Measurements from ENCODE around the gene SLAIN2. TPM values are rescaled to one million over a fixed set of nuclear protein-coding genes. Genes with fewer than 3 reads are reported as not detected.
A peak's percentile ranks its signal among the peaks of the same experiment; 100 is the strongest.
"Not testable (repeated sequence)": the region's sequence is repeated elsewhere in the genome, so short reads cannot be mapped to it uniquely, and the experiment has no call there.

SLAIN2 gene
- total and polyA plus RNA-seq, 7 donors, result 25.6 to 167 (median 95.9) TPM

DNA sequence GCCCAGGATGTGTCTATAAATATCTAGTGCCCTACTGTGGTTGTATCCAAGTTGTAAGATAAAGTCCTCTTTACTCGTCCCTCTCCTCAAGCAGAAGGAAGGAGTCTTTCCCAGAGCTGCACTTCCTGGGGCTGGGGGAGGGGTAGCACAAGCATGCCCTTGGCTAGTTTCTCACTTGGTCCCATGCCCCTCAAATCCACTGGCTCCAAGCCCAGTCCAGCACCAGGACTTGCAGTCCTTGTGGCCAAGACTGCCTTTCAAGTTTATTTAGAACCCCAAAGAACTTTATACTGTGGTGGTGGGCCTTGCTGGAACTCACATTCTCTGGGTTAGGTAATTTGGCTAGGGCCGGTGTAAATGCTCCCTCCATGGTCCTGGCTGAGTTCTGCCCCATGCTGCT, 98.7 kb downstream of the SLAIN2 start:
- no peak for DNase-seq
- Histone ChIP-seq H3K27ac (no peak overlapping the region), H3K4me3 (no peak overlapping the region), H3K4me1 (no peaks in the 10 kb centered on the region), H3K27me3 (no peaks in the 10 kb centered on the region), H3K9me3 (no peaks in the 10 kb centered on the region), H3K36me3 (no peaks in the 10 kb centered on the region)
- whole genome bisulfite sequencing, 2 donors, result 81 to 86% methylated on average over 2 of the region's 2 CpGs
- intact Hi-C loops (cut with DNase I), result no loop called here
- TF ChIP-seq, protein P1, sequence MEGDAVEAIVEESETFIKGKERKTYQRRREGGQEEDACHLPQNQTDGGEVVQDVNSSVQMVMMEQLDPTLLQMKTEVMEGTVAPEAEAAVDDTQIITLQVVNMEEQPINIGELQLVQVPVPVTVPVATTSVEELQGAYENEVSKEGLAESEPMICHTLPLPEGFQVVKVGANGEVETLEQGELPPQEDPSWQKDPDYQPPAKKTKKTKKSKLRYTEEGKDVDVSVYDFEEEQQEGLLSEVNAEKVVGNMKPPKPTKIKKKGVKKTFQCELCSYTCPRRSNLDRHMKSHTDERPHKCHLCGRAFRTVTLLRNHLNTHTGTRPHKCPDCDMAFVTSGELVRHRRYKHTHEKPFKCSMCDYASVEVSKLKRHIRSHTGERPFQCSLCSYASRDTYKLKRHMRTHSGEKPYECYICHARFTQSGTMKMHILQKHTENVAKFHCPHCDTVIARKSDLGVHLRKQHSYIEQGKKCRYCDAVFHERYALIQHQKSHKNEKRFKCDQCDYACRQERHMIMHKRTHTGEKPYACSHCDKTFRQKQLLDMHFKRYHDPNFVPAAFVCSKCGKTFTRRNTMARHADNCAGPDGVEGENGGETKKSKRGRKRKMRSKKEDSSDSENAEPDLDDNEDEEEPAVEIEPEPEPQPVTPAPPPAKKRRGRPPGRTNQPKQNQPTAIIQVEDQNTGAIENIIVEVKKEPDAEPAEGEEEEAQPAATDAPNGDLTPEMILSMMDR (IDR thresholded peaks at IDR 0.05), result no peak
- TF ChIP-seq EP300 (IDR thresholded peaks at IDR 0.05) (no peak), POLR2AphosphoS5 (IDR thresholded peaks at IDR 0.05) (no peak), POLR2A (IDR thresholded peaks at IDR 0.05) (no peak)

DNA sequence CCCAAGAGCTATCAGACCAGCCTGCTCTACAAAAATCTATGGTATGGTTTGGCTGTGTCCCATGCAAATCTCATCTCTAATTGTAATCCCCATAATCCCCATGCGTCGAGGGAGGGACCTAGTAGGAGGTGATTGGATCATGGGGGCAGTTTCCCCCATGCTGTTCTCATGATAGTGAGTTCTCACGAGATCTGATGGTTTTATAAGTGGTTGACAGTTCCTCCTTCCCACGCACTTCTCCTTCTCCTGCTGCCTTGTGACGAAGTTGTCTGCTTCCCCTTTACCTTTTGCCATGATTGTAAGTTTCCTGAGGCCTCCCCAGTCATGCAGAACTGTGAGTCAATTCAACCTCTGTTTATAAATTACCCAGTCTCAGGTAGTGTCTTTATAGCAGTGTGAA, 99.6 kb downstream of the SLAIN2 start:
- whole genome bisulfite sequencing, 2 donors, result 82 to 84% methylated on average over 5 of the region's 5 CpGs
- H3K4me3 ChIP-seq; intact Hi-C loops (cut with DNase I); H3K36me3 ChIP-seq; H3K9me3 ChIP-seq; DNase-seq; H3K4me1 ChIP-seq; H3K27ac ChIP-seq; H3K27me3 ChIP-seq: not testable (repeated sequence)

DNA sequence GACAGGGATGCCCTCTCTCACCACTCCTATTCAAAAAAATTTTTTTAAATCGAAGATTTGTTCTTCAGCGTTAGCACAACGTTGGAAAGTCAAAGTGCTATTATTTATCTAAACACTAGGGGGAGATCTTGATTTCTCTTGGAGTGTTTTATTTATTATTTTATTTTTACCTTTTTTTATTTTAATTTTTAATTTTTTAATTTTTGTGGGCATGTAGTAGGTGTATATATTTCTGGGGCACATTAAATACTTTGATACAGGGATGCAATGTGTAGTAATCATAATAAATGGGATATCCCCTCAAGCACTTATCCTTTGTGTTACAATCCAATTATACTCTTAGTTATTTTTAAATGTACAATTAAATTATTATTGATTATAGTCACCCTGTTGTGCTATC, 104.4 kb downstream of the SLAIN2 start:
- 2 to 12% methylated on average over 3 of the region's 3 CpGs for WGBS, 2 donors
- intact Hi-C loops (cut with DNase I), result no loop called here
- no peaks in the 10 kb centered on the region for H3K4me1 ChIP-seq
- no peaks in the 10 kb centered on the region for H3K27me3 ChIP-seq
- DNase-seq, result no peak
- TF ChIP-seq, protein P1 (IDR thresholded peaks at IDR 0.05), result peak in 2 of 4 experiments; percentile 32 to 57
- TF ChIP-seq POLR2A (IDR thresholded peaks at IDR 0.05), result no peak
- no peaks in the 10 kb centered on the region for H3K9me3 ChIP-seq
- H3K36me3 ChIP-seq, result no peaks in the 10 kb centered on the region
- H3K4me3 ChIP-seq, result no peak overlapping the region
- no peak overlapping the region for H3K27ac ChIP-seq

DNA sequence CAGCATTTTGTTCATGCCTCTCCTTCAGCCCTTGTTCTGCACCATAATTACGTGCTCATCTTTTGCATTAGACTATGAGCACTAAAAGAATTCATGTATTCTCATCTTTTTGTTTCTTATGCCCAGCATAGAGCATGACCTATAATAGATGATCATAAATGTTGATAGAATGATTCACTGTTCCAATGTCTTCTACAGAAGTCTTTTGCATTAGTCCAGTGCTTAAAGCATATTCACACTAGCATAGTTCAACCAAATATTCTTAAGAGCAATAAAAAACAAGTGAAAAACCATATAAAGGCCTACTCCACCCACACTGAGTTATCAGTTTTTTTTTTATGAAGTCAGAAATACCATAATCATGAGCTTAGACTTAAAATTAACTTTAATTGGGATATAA, 105.3 kb downstream of the SLAIN2 start:
- H3K27me3 ChIP-seq, result no peaks in the 10 kb centered on the region
- no peak for DNase-seq
- H3K4me3 ChIP-seq, result no peak overlapping the region
- H3K4me1 ChIP-seq, result no peaks in the 10 kb centered on the region
- TF ChIP-seq POLR2A (IDR thresholded peaks at IDR 0.05) (no peak), POLR2AphosphoS5 (IDR thresholded peaks at IDR 0.05) (no peak), EP300 (IDR thresholded peaks at IDR 0.05) (no peak)
- TF ChIP-seq, protein P1 (IDR thresholded peaks at IDR 0.05), result no peak
- no peaks in the 10 kb centered on the region for H3K9me3 ChIP-seq
- intact Hi-C loops (cut with DNase I), result no loop called here
- no peak overlapping the region for H3K27ac ChIP-seq
- WGBS, 2 donors, result 87 to 89% methylated on average over 1 of the region's 1 CpG
- no peaks in the 10 kb centered on the region for H3K36me3 ChIP-seq

DNA sequence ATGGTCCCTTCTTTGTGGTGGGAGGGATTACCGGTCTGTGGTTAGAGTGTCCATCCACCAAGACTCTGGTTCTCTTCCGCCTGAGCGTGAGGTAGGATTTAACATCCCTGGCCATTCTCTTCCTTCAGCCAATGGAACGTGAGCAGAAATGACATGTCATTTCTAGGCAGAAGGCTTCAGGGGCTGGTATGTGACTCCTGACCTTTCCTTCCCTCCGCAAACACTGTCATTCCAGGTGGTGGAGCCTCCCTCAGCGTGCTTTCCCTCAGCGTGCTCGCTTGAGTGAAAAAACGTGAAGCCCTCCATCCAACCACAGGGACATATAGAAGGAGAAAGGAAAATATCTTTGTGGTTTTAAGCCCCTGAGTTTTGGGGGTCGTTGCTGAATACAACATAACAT, 107.8 kb downstream of the SLAIN2 start:
- TF ChIP-seq, protein P1 (IDR thresholded peaks at IDR 0.05), result no peak
- TF ChIP-seq POLR2A (IDR thresholded peaks at IDR 0.05) (no peak), EP300 (IDR thresholded peaks at IDR 0.05) (no peak), POLR2AphosphoS5 (IDR thresholded peaks at IDR 0.05) (no peak)
- H3K27me3 ChIP-seq, result no peaks in the 10 kb centered on the region
- H3K27ac ChIP-seq, result no peak overlapping the region
- H3K36me3 ChIP-seq, result no peaks in the 10 kb centered on the region
- H3K4me1 ChIP-seq, result no peaks in the 10 kb centered on the region
- DNase-seq, result no peak
- no peak overlapping the region for H3K4me3 ChIP-seq
- intact Hi-C loops (cut with DNase I), result no loop called here
- H3K9me3 ChIP-seq, result no peaks in the 10 kb centered on the region
- 89 to 91% methylated on average over 10 of the region's 10 CpGs for WGBS, 2 donors
